GM12873 (cell line): ENCODE data around the gene DOCK6.

Source experiments
- TF ChIP-seq, protein P1 (sequence below): IDR thresholded peaks from 2 replicates; pipeline ENCODE4 v1.5.1; 2012; ENCODE audit warnings: low read depth, mild to moderate bottlenecking, moderate library complexity, low read length, control low read depth; ENCODE audit not compliant: insufficient read depth; ENCODE audit errors: missing control alignments

Gene DOCK6

GRCh38 chr19:11203194-11204075 lies 58.9 kb downstream of the DOCK6 start:
- TF ChIP-seq, protein P1, sequence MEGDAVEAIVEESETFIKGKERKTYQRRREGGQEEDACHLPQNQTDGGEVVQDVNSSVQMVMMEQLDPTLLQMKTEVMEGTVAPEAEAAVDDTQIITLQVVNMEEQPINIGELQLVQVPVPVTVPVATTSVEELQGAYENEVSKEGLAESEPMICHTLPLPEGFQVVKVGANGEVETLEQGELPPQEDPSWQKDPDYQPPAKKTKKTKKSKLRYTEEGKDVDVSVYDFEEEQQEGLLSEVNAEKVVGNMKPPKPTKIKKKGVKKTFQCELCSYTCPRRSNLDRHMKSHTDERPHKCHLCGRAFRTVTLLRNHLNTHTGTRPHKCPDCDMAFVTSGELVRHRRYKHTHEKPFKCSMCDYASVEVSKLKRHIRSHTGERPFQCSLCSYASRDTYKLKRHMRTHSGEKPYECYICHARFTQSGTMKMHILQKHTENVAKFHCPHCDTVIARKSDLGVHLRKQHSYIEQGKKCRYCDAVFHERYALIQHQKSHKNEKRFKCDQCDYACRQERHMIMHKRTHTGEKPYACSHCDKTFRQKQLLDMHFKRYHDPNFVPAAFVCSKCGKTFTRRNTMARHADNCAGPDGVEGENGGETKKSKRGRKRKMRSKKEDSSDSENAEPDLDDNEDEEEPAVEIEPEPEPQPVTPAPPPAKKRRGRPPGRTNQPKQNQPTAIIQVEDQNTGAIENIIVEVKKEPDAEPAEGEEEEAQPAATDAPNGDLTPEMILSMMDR = peak; percentile 84

- TF ChIP-seq, protein P1 = no peak
Measured at GRCh38 chr19:11202488-11203193, 59.7 kb downstream of the DOCK6 start.

GRCh38 chr19:11201791-11202190 lies 60.5 kb downstream of the DOCK6 start:
- TF ChIP-seq, protein P1 = no peak

GRCh38 chr19:11200931-11201330 lies 61.4 kb downstream of the DOCK6 start:
- TF ChIP-seq, protein P1 = no peak

DNA sequence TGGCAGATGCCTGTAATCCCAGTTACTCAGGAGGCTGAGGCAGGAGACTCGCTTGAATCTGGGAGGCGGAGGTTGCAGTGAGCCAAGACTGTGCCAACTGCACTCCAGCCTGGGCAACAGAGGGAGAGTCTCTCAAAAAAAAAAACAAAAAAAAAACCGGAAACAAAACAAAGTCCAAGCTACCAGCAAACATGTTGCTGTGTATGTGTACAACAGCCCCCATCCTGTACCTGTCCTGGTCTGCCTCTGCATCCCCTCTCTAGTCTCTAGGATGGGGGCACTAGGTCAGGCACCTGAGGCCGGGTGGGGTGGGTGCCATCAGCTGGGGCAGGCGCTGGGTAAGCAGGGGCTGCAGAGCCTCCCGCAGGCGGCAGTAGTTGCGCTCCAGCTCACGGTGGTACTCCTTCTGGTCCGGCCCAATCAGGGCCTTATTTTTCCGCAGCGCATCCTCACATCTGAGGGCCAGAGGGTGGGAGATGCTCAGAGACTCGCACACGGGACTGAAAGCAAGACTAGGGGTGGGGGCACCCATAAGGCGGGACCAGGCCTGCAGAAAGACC lies 62.2 kb downstream of the DOCK6 start:
- TF ChIP-seq, protein P1 = no peak

DNA sequence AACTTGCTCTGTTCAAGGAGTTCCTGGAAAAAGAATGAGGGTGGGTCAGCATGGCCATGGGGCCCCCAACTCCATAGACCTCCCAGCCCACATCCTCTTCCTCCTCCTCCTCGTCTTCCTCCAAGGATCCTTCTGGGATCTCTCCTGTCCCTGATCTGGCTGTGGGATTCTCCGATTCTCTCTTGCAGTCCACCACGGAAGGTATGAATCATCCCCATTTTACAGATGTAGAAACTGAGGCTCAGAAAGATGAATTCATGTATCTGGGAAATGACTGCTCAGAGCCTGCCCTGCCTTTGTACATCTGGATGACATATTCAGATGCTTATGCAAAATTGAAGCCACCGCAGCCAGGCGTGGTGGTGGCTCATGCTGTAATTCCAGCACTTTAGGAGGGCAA lies 62.8 kb downstream of the DOCK6 start:
- TF ChIP-seq, protein P1 = no peak

DNA sequence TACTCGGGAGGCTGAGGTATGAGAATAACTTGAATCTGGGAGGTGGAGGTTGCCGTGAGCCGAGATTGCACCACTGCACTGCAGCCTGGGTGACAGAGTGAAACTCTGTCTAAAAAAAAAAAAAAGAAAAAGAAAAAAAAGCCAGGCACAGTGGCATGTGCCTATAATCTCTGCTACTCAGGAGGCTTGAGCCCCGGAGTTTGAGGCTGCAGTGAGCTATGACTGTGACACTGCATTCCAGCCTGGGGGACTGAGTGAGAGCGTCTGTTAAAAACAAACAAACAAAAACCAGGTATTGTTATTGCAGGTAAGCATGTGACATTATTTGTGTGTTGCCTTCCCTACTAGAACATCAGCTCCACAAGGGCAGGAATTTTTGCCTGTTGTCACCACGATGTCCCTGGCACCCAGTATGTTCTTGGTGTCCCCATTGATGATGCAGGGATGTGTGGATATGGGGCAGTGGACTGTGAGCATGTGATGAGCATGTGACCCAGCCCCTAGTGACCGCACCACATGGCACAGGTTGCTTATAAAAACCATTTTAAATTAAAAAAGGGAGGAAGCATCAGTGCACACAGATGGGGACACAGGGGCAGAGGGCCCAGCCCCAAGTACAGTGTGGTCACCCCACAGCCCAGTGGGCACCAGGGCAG lies 63.4 kb downstream of the DOCK6 start:
- TF ChIP-seq, protein P1 = no peak
